K562 (cell line): ENCODE results near the gene TP53TG5. TPM values are rescaled to one million over a fixed set of nuclear protein-coding genes. Genes with fewer than 3 reads are reported as not detected.
A peak's percentile ranks its signal among the peaks of the same experiment; 100 is the strongest.

Source experiments
- ATAC-seq: fragments of 200-7000 bp; cut with Tn5 transposase; 3 replicates; pipeline ENCODE4 v1.9.1; 2020; ENCODE audit warnings: moderate library complexity
- BruUV-seq: library from RNA; stranded (reverse); fragments of 400-500 nt; replicated peaks from 2 replicates; lab custom pipeline; 2021; lab: Mats Ljungman, UMichigan
- CTCF ChIA-PET: fragments of 300-600 bp; formaldehyde crosslinking; extraction: SDS; loops from one replicate; lab custom pipeline; 2021; ENCODE audit warnings: low intra/inter-chr PET ratio; lab: Yijun Ruan, JAX
- POLR2A ChIA-PET: fragments of 300-600, 350-650 bp; sonication (Branson Sonifier 250); formaldehyde crosslinking; extraction: SDS; loops from one replicate; lab custom pipeline; 2021; ENCODE audit warnings: antibody characterized with exemption, inconsistent platforms; lab: Yijun Ruan, JAX
- DNase-seq, 4 experiments: peaks; one replicate each; pipeline versions ENCODE4 v3.0.0 to v3.0.0-alpha.2; 2011 to 2018; ENCODE audit warnings: low spot score in 3 of 4, mixed read lengths in 3 of 4; ENCODE audit errors: extremely low read depth in 1 of 4
- FAIRE-seq: peaks from 2 replicates; lab custom pipeline; 2011; peaks lifted over from hg19 to GRCh38; lab: Jason Lieb, UNC
- H2AFZ ChIP-seq: 2 replicates; pipeline ENCODE4 v1.6.0; 2011; ENCODE audit warnings: low read depth, low read length, control low read depth, inconsistent platforms
- H3K27ac ChIP-seq: fragments of 200-600 bp; 3 replicates; pipeline ENCODE4 v1.8.0; 2011; ENCODE audit warnings: low read depth, mild to moderate bottlenecking, control low read depth, inconsistent platforms, low read length, moderate library complexity, mixed read lengths; ENCODE audit errors: extremely low read depth
- H3K27me3 ChIP-seq, 2 experiments: fragments of 300-600 bp in 1 of 2; 2 replicates in 1 of 2; 3 replicates in 1 of 2; pipeline versions ENCODE4 v1.6.0 to v1.8.0; 2011; ENCODE audit warnings: inconsistent platforms in 2 of 2, low read length in 2 of 2, mild to moderate bottlenecking in 1 of 2, mixed read lengths in 1 of 2, moderate library complexity in 1 of 2; ENCODE audit not compliant: control insufficient read depth in 2 of 2, insufficient read depth in 2 of 2
- H3K36me3 ChIP-seq: fragments of 300-600 bp; 3 replicates; pipeline ENCODE4 v1.8.0; 2011; ENCODE audit warnings: mild to moderate bottlenecking, low read length, inconsistent platforms; ENCODE audit not compliant: control insufficient read depth, insufficient read depth
- H3K4me1 ChIP-seq, 2 experiments: fragments of 200-600 bp in 1 of 2; replicated peaks in 1 of 2; 2 replicates in 1 of 2; 3 replicates in 1 of 2; pipeline versions ENCODE4 v1.5.1 to v1.8.0; 2011; ENCODE audit warnings: inconsistent platforms in 2 of 2, low read length in 2 of 2, mild to moderate bottlenecking in 1 of 2, mixed read lengths in 1 of 2, moderate library complexity in 1 of 2; ENCODE audit not compliant: control insufficient read depth in 2 of 2, insufficient read depth in 2 of 2
- H3K4me2 ChIP-seq: 2 replicates; pipeline ENCODE4 v1.6.1; 2011; ENCODE audit warnings: low read length, control low read depth, inconsistent platforms, mixed read lengths; ENCODE audit not compliant: insufficient read depth
- H3K4me3 ChIP-seq: fragments of 200-600 bp; sonication (generic), shearing (Covaris generic); 2 replicates; pipeline ENCODE4 v1.5.1; 2016; ENCODE audit warnings: control low read depth, inconsistent platforms
- H3K79me2 ChIP-seq: fragments of 200-600 bp; 3 replicates; pipeline ENCODE4 v1.8.0; 2011; ENCODE audit warnings: low read length, inconsistent platforms; ENCODE audit not compliant: control insufficient read depth, insufficient read depth
- H3K9ac ChIP-seq, 2 experiments: 2 replicates each; pipeline versions ENCODE4 v1.6.0 to v1.6.1; 2011; ENCODE audit warnings: low read depth in 2 of 2, low read length in 2 of 2, control low read depth in 1 of 2, inconsistent platforms in 1 of 2, mild to moderate bottlenecking in 1 of 2, mixed read lengths in 1 of 2; ENCODE audit not compliant: insufficient read depth in 1 of 2
- H3K9me1 ChIP-seq: one replicate; pipeline ENCODE4 v1.6.0; 2011; ENCODE audit warnings: inconsistent platforms, mild to moderate bottlenecking, low read length, moderate library complexity; ENCODE audit not compliant: control insufficient read depth, insufficient read depth
- H3K9me3 ChIP-seq: replicated peaks from 2 replicates; pipeline ENCODE4 v1.5.1; 2011; ENCODE audit warnings: low read depth, low read length, inconsistent platforms; ENCODE audit not compliant: control insufficient read depth, insufficient read depth
- H4K20me1 ChIP-seq: replicated peaks from 2 replicates; pipeline ENCODE4 v1.6.1; 2011; ENCODE audit warnings: low read length, inconsistent platforms, mixed read lengths; ENCODE audit not compliant: control insufficient read depth, insufficient read depth
- BACH1 ChIP-seq: fragments of 200-800 bp; sonication (Bioruptor generic); IDR thresholded peaks from 2 replicates; pipeline ENCODE4 v1.6.1; 2016; ENCODE audit warnings: missing genetic modification characterization, missing compliant biosample characterization
- BDP1 ChIP-seq: IDR thresholded peaks from 3 replicates; pipeline ENCODE4 v1.6.1; 2011; ENCODE audit not compliant: insufficient read length, insufficient read depth
- FOSL1 ChIP-seq: fragments of 200-800 bp; sonication (Bioruptor generic); conservative IDR thresholded peaks from 2 replicates; pipeline ENCODE4 v1.6.1; 2016; ENCODE audit warnings: missing genetic modification characterization, missing compliant biosample characterization
- GATA2 ChIP-seq: sonication (generic); formaldehyde crosslinking; IDR thresholded peaks from 2 replicates; pipeline ENCODE4 v1.4.0; 2020; ENCODE audit warnings: mild to moderate bottlenecking, missing genetic modification reagents
- HCFC1 ChIP-seq: IDR thresholded peaks from 2 replicates; pipeline ENCODE4 v1.6.1; 2012; ENCODE audit warnings: low read depth, low read length, improper control_type of control experiment
- HDAC1 ChIP-seq, 2 experiments: fragments of 450-650 bp; IDR thresholded peaks; 2 replicates each; pipeline ENCODE4 v1.6.1; 2016 to 2017; ENCODE audit warnings: inconsistent platforms in 1 of 2, mild to moderate bottlenecking in 1 of 2, moderate library complexity in 1 of 2
- HMG20B ChIP-seq: fragments of 250-450 bp; sonication (Bioruptor Pico); IDR thresholded peaks from 2 replicates; pipeline ENCODE4 v1.5.0; 2021; ENCODE audit warnings: mild to moderate bottlenecking
- HSF4 ChIP-seq: fragments of 250-450 bp; sonication (Bioruptor Pico); IDR thresholded peaks from 2 replicates; pipeline ENCODE4 v2.1.2; 2022; ENCODE audit warnings: mild to moderate bottlenecking, moderate library complexity, borderline replicate concordance
- LARP7 ChIP-seq: fragments of 450-650 bp; IDR thresholded peaks from 2 replicates; pipeline ENCODE4 v1.6.1; 2016
- MAFG ChIP-seq: fragments of 450-650 bp; conservative IDR thresholded peaks from 2 replicates; pipeline ENCODE4 v1.6.1; 2016; ENCODE audit warnings: missing genetic modification characterization, missing compliant biosample characterization
- MEIS2 ChIP-seq: fragments of 450-650 bp; IDR thresholded peaks from 2 replicates; pipeline ENCODE4 v1.6.1; 2014; ENCODE audit warnings: mild to moderate bottlenecking; ENCODE audit not compliant: partially characterized antibody
- NCOR1 ChIP-seq: fragments of 450-650 bp; IDR thresholded peaks from 2 replicates; pipeline ENCODE4 v1.6.1; 2016; ENCODE audit warnings: mild to moderate bottlenecking, moderate library complexity
- NFE2L1 ChIP-seq: fragments of 450-650 bp; IDR thresholded peaks from 2 replicates; pipeline ENCODE4 v1.6.1; 2016; ENCODE audit warnings: missing genetic modification characterization, low read depth, mild to moderate bottlenecking, missing compliant biosample characterization, moderate library complexity, borderline replicate concordance
- POLR2A ChIP-seq: fragments of 450-650 bp; conservative IDR thresholded peaks from 2 replicates; pipeline ENCODE4 v1.6.1; 2016
- PYGO2 ChIP-seq: fragments of 450-650 bp; IDR thresholded peaks from 2 replicates; pipeline ENCODE4 v1.6.1; 2016; ENCODE audit warnings: mild to moderate bottlenecking, missing genetic modification characterization, moderate library complexity, missing compliant biosample characterization
- SAFB ChIP-seq: fragments of 200-400 bp; formaldehyde crosslinking; IDR thresholded peaks from 2 replicates; pipeline ENCODE4 v1.6.1; 2017; ENCODE audit warnings: low read depth, low read length, borderline replicate concordance
- SIRT6 ChIP-seq: IDR thresholded peaks from one replicate; pipeline ENCODE4 v1.6.1; 2012; ENCODE audit warnings: low read depth, mild to moderate bottlenecking, control low read depth, inconsistent platforms, low read length, moderate library complexity
- SLC30A9 ChIP-seq: fragments of 250-450 bp; sonication (Bioruptor Pico); IDR thresholded peaks from 2 replicates; pipeline ENCODE4 v1.8.0; 2022; ENCODE audit warnings: mild to moderate bottlenecking, moderate library complexity
- U2AF2 ChIP-seq: fragments of 200-400 bp; formaldehyde crosslinking; optimal IDR thresholded peaks from 2 replicates; pipeline ENCODE3; 2017; ENCODE audit warnings: low read depth, mild to moderate bottlenecking, low read length
- ZBTB1 ChIP-seq: sonication (generic); formaldehyde crosslinking; IDR thresholded peaks from 2 replicates; pipeline ENCODE4 v1.8.1; 2023; ENCODE audit warnings: missing genetic modification reagents, low read depth, mild to moderate bottlenecking, borderline replicate concordance
- ZHX1 ChIP-seq: fragments of 150-350 bp; conservative IDR thresholded peaks from 2 replicates; pipeline ENCODE4 v1.6.1; 2014; ENCODE audit warnings: low read length
- ZNF143 ChIP-seq: sonication (generic); formaldehyde crosslinking; IDR thresholded peaks from 2 replicates; pipeline ENCODE4 v1.9.0; 2022; ENCODE audit warnings: mild to moderate bottlenecking, missing genetic modification reagents
- ZNF174 ChIP-seq: fragments of 250-450 bp; sonication (Bioruptor Pico); IDR thresholded peaks from 2 replicates; pipeline ENCODE4 v1.4.0; 2020; ENCODE audit warnings: mild to moderate bottlenecking
- WGBS: fragments of 100-300 bp; shearing (Covaris generic); methylation state at CpG from one replicate; pipeline ENCODE4 v1.1.6; 2016; ENCODE audit warnings: low coverage, mixed read lengths; ENCODE audit not compliant: insufficient coverage; ENCODE audit errors: missing lambda C conversion rate; 5-methylcytosine and 5-hydroxymethylcytosine counted together
- in situ Hi-C: fragments of 300-500 bp; cut with MboI; formaldehyde crosslinking; loops from 4 replicates; pipeline ENCODE4 v1.15.0; 2018; ENCODE audit warnings: inconsistent platforms, mixed read lengths
- intact Hi-C: fragments of 100-400 bp; cut with micrococcal nuclease; formaldehyde crosslinking; loops from 2 replicates; pipeline ENCODE4 v1.14.2; 2022
- polyA plus RNA-seq, 8 experiments: library from polyadenylated mRNA; depleted of rRNA in 4 of 8; stranded (reverse) in 5 of 8; unstranded in 3 of 8; fragments of >200 nt; fragmentation: Nextera tagmentation in 2 of 8; fragmentation: Illumina TruSeq in 1 of 8; extraction: Ambion mirVana in 2 of 8; extraction: Trizol in 1 of 8; gene quantifications; 2 replicates each; pipeline versions ENCODE4 v1.2.1 to v1.2.3, GENCODE V29; 2011 to 2014; ENCODE audit warnings: inconsistent platforms in 1 of 8, missing spikeins in 1 of 8
- total RNA-seq, 7 experiments: library from RNA; depleted of rRNA in 6 of 7; stranded (reverse); fragments of >200 nt in 6 of 7; fragmentation: Illumina TruSeq in 2 of 7; extraction: Trizol in 2 of 7; gene quantifications; 2 replicates each; pipeline versions ENCODE4 v1.2.1 to v1.2.3, GENCODE V29; 2011 to 2021; ENCODE audit warnings: low replicate concordance in 1 of 7

TP53TG5 gene
- total and polyA plus RNA-seq, 9 of the 15 experiments (the other 6 are each of a cell fraction or from before 2014, with no cell fraction given), result 0.04 to 0.05 (median 0.04) TPM; not detected in 6

- CTCF ChIA-PET, result no interaction called here
- intact Hi-C loops, result no loop called here
- DNase-seq, result peak; percentile 52 to 61 (median 56)
- in situ Hi-C loops, result no loop called here
- WGBS, result 10% methylated on average over 6 of the region's 6 CpGs
- peaks cover 61 to 77% of the 10 kb centered on the region in 2 experiments for H3K4me1 ChIP-seq
- ATAC-seq, result peak; percentile 35
- H3K9me3 ChIP-seq, result no peaks in the 10 kb centered on the region
- H4K20me1 ChIP-seq, result peaks cover 7% of the 10 kb centered on the region; the same call in 1 of the 2 replicates
- H3K9ac ChIP-seq, result peak overlapping the region; percentile 52 to 77; a peak in 3 of 4 replicates
- no TSS peak for BruUV-seq
- POLR2A ChIA-PET, result interaction anchor here (0.7 to 1.9 kb wide), 8 partner anchors 8 to 425 kb away, joined by 3 to 7 read pairs (median 4); no protein-coding TSS in a partner anchor
- no peak overlapping the region for H3K4me3 ChIP-seq
- peak overlapping the region; percentile 86 for H3K27ac ChIP-seq
- no peaks in the 10 kb centered on the region for H3K27me3 ChIP-seq
- H3K4me2 ChIP-seq, result peak overlapping the region; percentile 50
- no peak for FAIRE-seq
- peaks cover 9% of the 10 kb centered on the region; the same call in 2 of the 3 replicates for H3K36me3 ChIP-seq
- H3K9me1 ChIP-seq, result no peaks in the 10 kb centered on the region
- H3K79me2 ChIP-seq, result peaks cover 15% of the 10 kb centered on the region; the same call in 2 of the 3 replicates
- H2AFZ ChIP-seq, result no peak overlapping the region; the same call in 1 of the 2 replicates
- TF ChIP-seq ZBTB1 (CRISPR knock-in tag) (no peak), SLC30A9 (no peak), BACH1 (tag) (no peak), ZHX1 (no peak), SIRT6 (no peak), NFE2L1 (tag) (no peak), FOSL1 (tag) (no peak), ZNF143 (0 out of 2 replicates have a peak, but pooled peaks have one; percentile 27), POLR2A (no peak), U2AF2 (no peak), HCFC1 (no peak), LARP7 (no peak), ZNF174 (CRISPR knock-in tag) (no peak), HDAC1 (IDR thresholded peaks at IDR 0.05) (peak in 1 of 2 experiments; percentile 34; a peak in 1 of 4 replicates), BDP1 (no peak), PYGO2 (tag) (no peak), GATA2 (CRISPR knock-in tag) (no peak), NCOR1 (peak; percentile 43; the same call in 1 of the 2 replicates), SAFB (no peak), MAFG (tag) (no peak), HSF4 (CRISPR knock-in tag) (no peak), MEIS2 (peak; percentile 70), HMG20B (CRISPR knock-in tag) (no peak)
Observed at GRCh38 chr20:45343532-45344167, 34.5 kb downstream of the TP53TG5 start.
